ENCODE results near the gene USP13. TPM values are rescaled to one million over a fixed set of nuclear protein-coding genes. Genes with fewer than 3 reads are reported as not detected.

Gene USP13
- total RNA-seq, 4 donors from 2014 or later = 6.7 to 12.1 (median 11.3) TPM

- Histone ChIP-seq H3K4me1 (peaks cover 0 to 32% (median 6%) of the 10 kb centered on the region in 3 donors), H3K4me3 (no peak overlapping the region), H3K9me3 (no peaks in the 10 kb centered on the region), H3K27me3 (no peaks in the 10 kb centered on the region), H3K27ac (no peak overlapping the region), H3K36me3 (no peaks in the 10 kb centered on the region)
- no peak for ATAC-seq
- no peak for TF ChIP-seq CTCF (IDR thresholded peaks at IDR 0.05)
- 50 to 55% methylated on average over 1 of the region's 1 CpG for WGBS, 2 donors (ENCODE audit: low coverage in 1 of 2)
Measured at GRCh38 chr3:179666030-179666429, 13.2 kb downstream of the USP13 start.

- no peaks in the 10 kb centered on the region for H3K9me3 ChIP-seq
- TF ChIP-seq POLR2A (IDR thresholded peaks at IDR 0.05) = no peak
- no peak for TF ChIP-seq CTCF (IDR thresholded peaks at IDR 0.05)
- TF ChIP-seq EP300 (IDR thresholded peaks at IDR 0.05) = no peak
- no peak for TF ChIP-seq POLR2AphosphoS5 (IDR thresholded peaks at IDR 0.05)
- peaks cover 0 to 35% (median 6%) of the 10 kb centered on the region in 3 donors for H3K4me1 ChIP-seq
- 40% methylated on average over 7 of the region's 8 CpGs; no CpG with 5 or more reads in 1 of the 2 donors for WGBS, 2 donors (ENCODE audit: low coverage in 1 of 2)
- H3K4me3 ChIP-seq = no peak overlapping the region
- H3K36me3 ChIP-seq = no peaks in the 10 kb centered on the region
- H3K27ac ChIP-seq = no peak overlapping the region
- H3K27me3 ChIP-seq = no peaks in the 10 kb centered on the region
- ATAC-seq = no peak
Measured at GRCh38 chr3:179666436-179667035, 13.7 kb downstream of the USP13 start.

GRCh38 chr3:179668429-179668828 lies 15.6 kb downstream of the USP13 start:
- H3K4me1 ChIP-seq = peaks cover 0 to 35% (median 6%) of the 10 kb centered on the region in 3 donors
- WGBS, 2 donors (ENCODE audit: low coverage in 1 of 2) = 100% methylated on average over 1 of the region's 1 CpG
- no peaks in the 10 kb centered on the region for H3K36me3 ChIP-seq
- H3K9me3 ChIP-seq = no peaks in the 10 kb centered on the region
- no peak for TF ChIP-seq POLR2AphosphoS5 (IDR thresholded peaks at IDR 0.05)
- TF ChIP-seq CTCF (IDR thresholded peaks at IDR 0.05) = no peak
- no peak for TF ChIP-seq EP300 (IDR thresholded peaks at IDR 0.05)
- TF ChIP-seq POLR2A (IDR thresholded peaks at IDR 0.05) = no peak
- H3K27me3 ChIP-seq = no peaks in the 10 kb centered on the region
- H3K4me3 ChIP-seq = no peak overlapping the region
- no peak overlapping the region for H3K27ac ChIP-seq
- no peak for ATAC-seq

GRCh38 chr3:179670311-179670710 lies 17.5 kb downstream of the USP13 start:
- Histone ChIP-seq H3K36me3 (no peaks in the 10 kb centered on the region), H3K4me3 (peak overlapping the region in 1 of 2 donors; percentile 5), H3K9me3 (no peaks in the 10 kb centered on the region), H3K27ac (peak overlapping the region in 2 of 4 donors; percentile 12 to 33), H3K4me1 (peaks cover 0 to 35% (median 6%) of the 10 kb centered on the region in 3 donors), H3K27me3 (no peaks in the 10 kb centered on the region)
- WGBS, 2 donors (ENCODE audit: low coverage in 1 of 2) = 55 to 56% methylated on average over 8 of the region's 8 CpGs
- ATAC-seq = no peak
- TF ChIP-seq EP300 (IDR thresholded peaks at IDR 0.05) (no peak), CTCF (IDR thresholded peaks at IDR 0.05) (no peak)

- 88 to 100% methylated on average over 1 of the region's 1 CpG for WGBS, 2 donors (ENCODE audit: low coverage in 1 of 2)
- ATAC-seq = no peak
- Histone ChIP-seq H3K4me3 (no peak overlapping the region), H3K27me3 (no peaks in the 10 kb centered on the region), H3K36me3 (no peaks in the 10 kb centered on the region), H3K4me1 (peaks cover 0 to 25% (median 5%) of the 10 kb centered on the region in 3 donors), H3K27ac (no peak overlapping the region), H3K9me3 (no peaks in the 10 kb centered on the region)
- no peak for TF ChIP-seq POLR2A (IDR thresholded peaks at IDR 0.05)
Measured at GRCh38 chr3:179671309-179671708, 18.5 kb downstream of the USP13 start.

All from gastroesophageal sphincter (tissue), 4 donors.